Measurements from ENCODE around the gene SYN1.
"Not testable (repeated sequence)": the region's sequence is repeated elsewhere in the genome, so short reads cannot be mapped to it uniquely, and the experiment has no call there.

The SYN1 gene

DNA sequence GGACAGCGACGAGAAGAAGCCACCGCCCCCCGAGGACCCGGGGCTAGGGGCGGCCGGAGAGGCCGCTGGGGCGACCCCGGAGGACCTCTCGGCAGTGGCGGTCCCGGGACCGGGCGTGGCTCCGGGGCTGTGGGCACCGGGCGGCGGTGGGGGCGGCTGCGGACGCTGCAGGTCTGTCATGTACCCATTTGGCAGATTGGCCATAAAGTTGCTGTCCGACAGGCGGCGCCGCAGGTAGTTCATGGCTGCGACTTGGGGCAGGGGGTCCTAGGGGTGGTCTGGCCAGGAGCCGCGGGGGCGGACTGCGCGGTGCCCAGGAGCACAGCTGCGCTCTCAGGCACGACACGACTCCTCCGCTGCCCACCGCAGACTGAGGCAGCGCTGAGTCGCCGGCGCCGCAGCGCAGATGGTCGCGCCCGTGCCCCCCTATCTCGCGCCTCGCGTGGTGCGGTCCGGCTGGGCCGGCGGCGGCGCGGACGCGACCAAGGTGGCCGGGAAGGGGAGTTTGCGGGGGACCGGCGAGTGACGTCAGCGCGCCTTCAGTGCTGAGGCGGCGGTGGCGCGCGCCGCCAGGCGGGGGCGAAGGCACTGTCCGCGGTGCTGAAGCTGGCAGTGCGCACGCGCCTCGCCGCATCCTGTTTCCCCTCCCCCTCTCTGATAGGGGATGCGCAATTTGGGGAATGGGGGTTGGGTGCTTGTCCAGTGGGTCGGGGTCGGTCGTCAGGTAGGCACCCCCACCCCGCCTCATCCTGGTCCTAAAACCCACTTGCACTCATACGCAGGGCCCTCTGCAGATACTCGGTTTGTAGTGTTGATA is at the start of gene SYN1:
Gene SYN1, minus strand, starts transcription at position 372 of the 817 bp plus-strand sequence. Its CDS starts 129 bp downstream, at position 243.
- peak; percentile 92 for DNase-seq (ENCODE audit: low read depth, low spot score)

DNA sequence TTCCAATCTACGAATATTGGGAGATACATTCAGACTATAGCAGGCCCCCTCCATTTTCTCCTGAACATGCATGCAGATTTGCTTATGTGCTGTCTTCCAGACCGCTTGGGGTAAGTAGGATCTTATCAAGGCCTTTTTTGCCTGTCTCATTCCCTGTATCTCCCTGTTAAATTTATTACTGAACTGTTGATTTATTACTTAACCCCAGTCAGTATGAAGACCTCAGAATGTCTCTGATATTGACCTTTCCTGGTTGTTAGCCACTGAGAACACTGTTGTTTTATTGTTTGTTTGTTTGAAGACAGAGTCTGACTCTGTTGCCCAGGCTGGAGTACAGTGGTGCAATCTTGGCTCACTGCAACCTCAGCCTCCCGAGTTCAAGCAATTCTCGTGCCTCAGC is 46.1 kb upstream of the SYN1 start:
- not testable (repeated sequence) for DNase-seq (ENCODE audit: low read depth, low spot score)

GRCh38 chrX:47664737-47665136 is 45.1 kb upstream of the SYN1 start:
- DNase-seq (ENCODE audit: low read depth, low spot score), result no peak

DNA sequence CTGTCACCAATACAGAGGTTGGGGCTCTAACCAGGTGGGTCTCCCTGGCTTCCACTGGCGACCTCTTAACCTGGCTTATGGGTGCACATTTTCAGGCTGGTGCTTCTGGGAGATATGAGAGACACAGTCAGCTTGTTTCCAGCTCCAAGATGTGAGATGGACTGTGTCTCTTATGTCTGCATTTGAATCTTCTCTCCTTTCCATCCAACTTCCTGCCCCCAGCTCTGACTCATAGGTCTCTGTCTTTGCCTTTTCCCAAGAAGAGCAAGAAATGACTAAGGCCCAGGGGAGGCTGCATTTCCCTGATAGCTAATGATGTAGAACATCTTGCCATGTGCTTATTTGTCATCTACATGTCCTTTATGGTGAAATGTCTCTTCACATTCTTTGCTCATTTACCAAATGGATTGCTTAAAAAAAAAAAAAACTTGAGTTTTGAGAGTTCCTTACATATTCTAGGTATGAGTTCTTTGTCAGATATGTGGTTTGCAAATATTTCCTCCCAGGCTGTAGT is 42.5 kb upstream of the SYN1 start:
- DNase-seq (ENCODE audit: low read depth, low spot score), result no peak

- DNase-seq (ENCODE audit: low read depth, low spot score), result no peak
Observed at GRCh38 chrX:47661539-47661938, 41.9 kb upstream of the SYN1 start.

DNA sequence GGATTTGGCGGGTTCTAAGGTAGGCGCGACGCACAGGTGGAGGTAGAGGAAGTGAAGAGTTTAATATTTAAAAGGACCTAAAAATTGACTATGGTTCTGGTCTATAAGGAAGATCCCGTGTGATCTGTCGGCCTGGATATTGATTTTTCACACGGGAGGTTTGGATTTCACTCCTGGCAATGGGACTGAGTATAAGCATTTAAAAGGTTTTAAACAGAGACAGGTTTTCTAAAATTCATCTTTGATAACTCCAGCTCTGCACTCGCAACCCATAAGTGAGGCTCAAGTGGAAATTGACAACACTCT is 39.7 kb upstream of the SYN1 start:
- no peak for DNase-seq (ENCODE audit: low read depth, low spot score)

- DNase-seq (ENCODE audit: low read depth, low spot score), result peak; percentile 96
Observed at GRCh38 chrX:47658684-47659420, 39.2 kb upstream of the SYN1 start, which contains the start of gene UXT. UXT (minus strand) TSS chrX:47659180; CDS start chrX:47658927, 253 bp downstream.

GRCh38 chrX:47658301-47658683 is 38.6 kb upstream of the SYN1 start:
- DNase-seq (ENCODE audit: low read depth, low spot score), result no peak

GRCh38 chrX:47651043-47651905 is 31.6 kb upstream of the SYN1 start:
- no peak for DNase-seq (ENCODE audit: low read depth, low spot score)

GRCh38 chrX:47650164-47651042 is 30.7 kb upstream of the SYN1 start, which contains the start of gene ELK1:
ELK1 (minus strand) TSS chrX:47650563; CDS start chrX:47641441, 9,122 bp downstream.
- peak; percentile 98 for DNase-seq (ENCODE audit: low read depth, low spot score)

- DNase-seq (ENCODE audit: low read depth, low spot score), result no peak
Observed at GRCh38 chrX:47649781-47650163, 30.1 kb upstream of the SYN1 start.

DNA sequence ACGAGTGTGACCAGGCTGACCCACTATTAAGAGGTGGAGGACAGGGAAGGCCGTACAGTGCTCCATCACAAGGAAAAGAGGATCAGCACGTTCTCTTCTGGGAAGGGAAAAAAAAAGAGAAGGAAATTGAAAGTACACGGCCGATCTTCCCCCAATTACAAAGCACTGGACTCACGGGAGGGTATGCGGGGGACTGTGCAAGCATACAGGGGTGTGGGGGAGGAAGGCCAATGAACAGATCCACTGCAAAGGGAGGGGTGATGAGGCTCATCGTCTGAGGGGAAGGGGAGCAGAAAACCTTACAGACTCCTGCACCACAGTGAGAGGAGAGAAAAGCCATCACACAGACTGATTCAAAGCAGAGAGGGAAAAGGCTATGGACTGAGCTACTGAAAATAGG is 29.6 kb upstream of the SYN1 start:
- no peak for DNase-seq (ENCODE audit: low read depth, low spot score)

GRCh38 chrX:47648376-47648775 is 28.7 kb upstream of the SYN1 start:
- DNase-seq (ENCODE audit: low read depth, low spot score), result no peak

DNA sequence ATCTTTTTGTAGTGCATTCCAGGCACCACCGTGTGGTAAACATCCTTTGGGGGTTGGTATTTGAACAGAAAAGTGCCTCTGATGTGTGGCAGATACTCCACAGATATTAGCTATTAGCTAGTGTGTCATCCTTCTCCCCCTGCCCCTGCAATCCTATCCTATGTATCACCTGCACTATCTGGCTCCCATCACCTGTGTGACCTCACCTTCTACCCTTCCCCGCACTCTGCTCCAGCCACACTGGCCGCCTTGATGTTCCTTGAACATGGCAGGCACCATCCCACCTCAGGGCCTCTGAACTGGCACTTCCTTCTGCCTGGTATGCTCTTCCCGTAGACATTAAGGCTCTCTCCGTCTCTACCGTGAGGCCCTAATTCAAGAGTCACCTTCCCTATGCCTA is 27.0 kb upstream of the SYN1 start:
- DNase-seq (ENCODE audit: low read depth, low spot score), result no peak

- no peak for DNase-seq (ENCODE audit: low read depth, low spot score)
Observed at GRCh38 chrX:47645530-47645929, 25.9 kb upstream of the SYN1 start.

DNA sequence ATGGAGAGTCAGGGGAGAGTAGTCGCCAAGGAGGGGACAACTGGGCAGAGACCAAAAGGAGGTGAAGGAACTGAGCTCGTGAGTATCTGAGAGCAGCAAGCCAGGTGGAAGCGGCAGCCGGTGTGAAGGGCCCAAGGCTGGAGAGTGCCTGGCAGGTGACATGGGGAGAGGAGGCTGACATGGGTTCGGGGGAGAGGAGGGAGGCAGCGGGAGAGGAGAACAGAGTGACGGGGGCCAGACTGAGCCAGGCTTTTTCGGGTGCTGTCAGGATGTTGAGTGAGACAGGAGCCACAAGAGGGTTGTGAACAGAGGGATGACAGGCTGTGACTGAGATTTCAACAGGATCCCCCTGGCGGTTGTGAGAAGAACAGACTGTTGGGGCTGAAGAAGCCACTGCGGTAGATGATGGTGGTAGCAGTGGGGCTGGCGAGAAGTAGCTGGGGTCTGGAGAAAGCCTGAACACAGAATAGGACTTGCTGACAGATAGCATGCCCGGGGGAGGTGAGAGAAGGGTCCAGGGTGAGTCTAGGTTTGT is 25.0 kb upstream of the SYN1 start:
- peak; percentile 28 for DNase-seq (ENCODE audit: low read depth, low spot score)

- peak; percentile 42 for DNase-seq (ENCODE audit: low read depth, low spot score)
Observed at GRCh38 chrX:47643926-47644325, 24.3 kb upstream of the SYN1 start.

GRCh38 chrX:47638816-47639215 is 19.2 kb upstream of the SYN1 start:
- DNase-seq (ENCODE audit: low read depth, low spot score), result no peak

DNA sequence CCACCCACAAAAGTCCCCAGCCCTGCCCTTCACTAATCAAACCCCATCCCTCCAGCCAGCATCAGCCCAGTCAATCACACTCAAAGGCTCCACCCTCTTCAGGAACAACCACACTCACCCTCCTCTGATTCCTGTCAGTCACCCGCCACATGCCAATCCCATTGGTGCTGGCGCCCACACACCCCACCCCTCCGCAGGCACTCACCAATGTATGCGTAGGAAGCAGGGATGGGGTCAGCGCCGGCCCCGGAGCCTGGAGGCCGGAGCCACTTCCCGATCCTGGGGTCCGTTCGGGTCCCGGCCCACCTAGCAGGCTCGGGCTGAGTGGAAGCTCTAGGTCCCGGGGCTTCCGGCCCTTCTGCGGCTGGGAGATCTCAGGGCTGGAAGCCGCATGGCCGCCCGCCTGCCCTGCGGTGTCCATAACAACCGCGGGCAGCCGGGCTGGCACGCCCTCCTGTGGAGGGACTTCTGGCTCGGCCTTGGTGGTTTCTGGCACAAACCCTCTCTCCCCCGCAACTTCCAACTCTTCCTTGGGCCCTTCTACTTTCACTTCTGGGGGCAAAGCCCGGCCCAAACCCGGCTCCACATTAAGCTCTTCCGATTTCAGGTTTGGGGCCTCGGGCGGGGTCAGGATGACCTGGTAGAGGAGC is 18.0 kb upstream of the SYN1 start:
- peak; percentile 48 for DNase-seq (ENCODE audit: low read depth, low spot score)
